Stimulated activated naive CD4-positive, alpha-beta T cell treated with Interleukin-2 at 50 U/mL for 16 hours (primary cell): ENCODE data around the gene CXCR5.
"Not testable (repeated sequence)": the region's sequence is repeated elsewhere in the genome, so short reads cannot be mapped to it uniquely, and the experiment has no call there.

Source experiments
- DNase-seq: peaks from one replicate; lab custom pipeline; 2025; lab: John Stamatoyannopoulos, UW

The CXCR5 gene, protein sequence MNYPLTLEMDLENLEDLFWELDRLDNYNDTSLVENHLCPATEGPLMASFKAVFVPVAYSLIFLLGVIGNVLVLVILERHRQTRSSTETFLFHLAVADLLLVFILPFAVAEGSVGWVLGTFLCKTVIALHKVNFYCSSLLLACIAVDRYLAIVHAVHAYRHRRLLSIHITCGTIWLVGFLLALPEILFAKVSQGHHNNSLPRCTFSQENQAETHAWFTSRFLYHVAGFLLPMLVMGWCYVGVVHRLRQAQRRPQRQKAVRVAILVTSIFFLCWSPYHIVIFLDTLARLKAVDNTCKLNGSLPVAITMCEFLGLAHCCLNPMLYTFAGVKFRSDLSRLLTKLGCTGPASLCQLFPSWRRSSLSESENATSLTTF

DNA sequence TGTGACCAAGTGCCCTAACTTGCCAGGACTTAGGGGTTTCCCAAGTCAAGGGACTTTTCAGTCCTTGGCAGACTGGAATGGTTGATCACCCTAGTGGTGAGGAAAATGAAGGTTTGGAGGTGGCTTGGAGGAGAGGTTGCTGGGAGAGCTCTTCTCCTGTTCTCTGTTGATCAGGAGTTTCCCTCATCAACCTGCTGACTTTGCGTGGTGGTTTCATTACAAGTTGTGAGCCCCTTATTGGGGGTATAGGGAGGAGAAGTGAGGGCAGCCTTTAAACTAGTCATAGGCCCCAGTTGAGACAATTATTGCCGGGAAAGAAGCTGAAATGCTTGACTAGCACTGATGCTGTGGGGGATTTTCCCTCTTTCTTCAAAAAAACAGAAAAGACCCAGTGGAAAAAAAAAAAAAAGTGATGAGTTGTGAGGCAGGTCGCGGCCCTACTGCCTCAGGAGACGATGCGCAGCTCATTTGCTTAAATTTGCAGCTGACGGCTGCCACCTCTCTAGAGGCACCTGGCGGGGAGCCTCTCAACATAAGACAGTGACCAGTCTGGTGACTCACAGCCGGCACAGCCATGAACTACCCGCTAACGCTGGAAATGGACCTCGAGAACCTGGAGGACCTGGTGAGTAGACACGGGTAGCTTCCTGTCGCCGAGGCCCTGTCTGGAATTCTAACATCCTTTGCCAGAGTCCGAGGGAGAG, at the start of gene CXCR5:
Gene CXCR5, plus strand, starts transcription at position 525 of the 704 bp plus-strand sequence. Its CDS starts 50 bp downstream, at position 575.
- peak; percentile 39 for DNase-seq

DNA sequence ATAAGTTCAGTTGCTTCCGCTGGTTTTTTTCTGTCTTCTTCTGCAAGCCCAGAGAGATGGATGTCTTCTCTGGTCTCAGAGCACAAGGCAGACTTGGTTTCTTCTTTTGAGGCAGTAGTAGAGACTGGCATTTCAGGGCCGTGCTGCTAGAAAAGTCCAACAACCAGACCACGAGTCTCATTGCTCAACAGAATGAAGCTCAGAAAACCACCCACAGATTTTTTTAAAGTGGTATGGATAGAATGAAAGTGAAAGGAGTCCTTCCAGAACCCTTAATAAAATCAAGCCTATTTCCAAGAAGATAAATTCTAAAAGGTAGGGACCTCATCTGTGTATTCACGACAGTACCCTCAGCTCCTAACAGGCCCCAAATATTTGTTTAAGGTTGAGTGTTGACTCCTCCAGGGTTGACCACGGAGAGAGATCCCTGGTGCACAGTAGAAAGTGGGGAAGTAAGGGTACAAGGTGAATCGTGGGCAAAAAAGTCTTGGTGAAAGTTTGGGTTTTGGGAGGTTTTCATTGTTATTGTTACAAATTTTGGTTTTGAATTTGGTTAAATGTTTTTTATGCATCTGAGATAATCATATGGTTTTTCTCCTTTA, 49.2 kb upstream of the CXCR5 start:
- DNase-seq = no peak

DNA sequence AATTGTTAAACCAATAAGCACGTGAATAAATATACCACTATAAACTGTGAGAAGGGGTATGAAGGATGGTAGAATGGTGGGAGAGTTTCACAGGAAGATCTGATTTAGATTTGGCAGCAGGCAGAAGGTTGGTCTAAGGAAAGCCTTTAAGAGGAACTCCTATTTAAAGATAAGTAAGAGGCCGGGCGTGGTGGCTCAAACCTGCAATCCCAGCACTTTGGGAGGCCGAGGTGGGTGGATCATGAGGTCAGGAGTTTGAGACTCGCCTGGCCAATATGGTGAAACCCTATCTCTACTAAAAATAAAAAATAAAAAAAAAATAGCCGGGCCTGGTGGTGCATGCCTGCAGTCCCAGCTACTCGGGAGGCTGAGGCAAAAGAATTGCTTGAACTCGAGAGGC, 45.8 kb upstream of the CXCR5 start:
- DNase-seq = no peak

DNA sequence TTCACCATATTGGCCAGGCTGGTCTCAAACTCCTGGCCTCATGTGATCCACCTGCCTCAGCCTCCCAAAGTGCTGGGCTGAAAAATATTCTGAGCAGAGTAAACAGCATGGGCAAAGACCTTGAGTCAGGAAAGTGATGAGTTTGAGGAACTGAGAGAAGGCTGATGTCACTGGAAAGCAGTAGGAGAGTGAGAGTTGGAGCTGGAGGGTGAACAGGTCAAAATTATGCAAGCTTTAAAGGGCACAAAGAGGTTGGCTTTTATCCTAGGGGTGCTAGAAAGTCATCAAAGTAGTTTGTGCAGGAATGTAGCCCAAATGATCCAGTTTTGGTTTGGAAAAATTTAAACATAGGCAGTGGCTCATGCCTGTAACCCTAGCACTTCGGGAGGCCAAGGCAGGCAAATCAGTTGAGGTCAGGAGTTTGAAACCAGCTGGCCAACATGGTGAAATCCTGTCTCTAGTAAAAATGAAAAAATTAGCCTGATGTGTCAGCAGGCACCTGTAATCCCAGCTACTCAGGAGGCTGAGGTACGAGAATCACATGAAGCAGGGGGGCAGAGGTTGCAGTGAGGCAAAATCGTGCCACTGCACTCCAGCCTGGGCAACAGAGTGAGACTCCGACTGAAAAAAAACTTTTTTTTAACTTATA, 44.7 kb upstream of the CXCR5 start:
- DNase-seq = no peak

DNA sequence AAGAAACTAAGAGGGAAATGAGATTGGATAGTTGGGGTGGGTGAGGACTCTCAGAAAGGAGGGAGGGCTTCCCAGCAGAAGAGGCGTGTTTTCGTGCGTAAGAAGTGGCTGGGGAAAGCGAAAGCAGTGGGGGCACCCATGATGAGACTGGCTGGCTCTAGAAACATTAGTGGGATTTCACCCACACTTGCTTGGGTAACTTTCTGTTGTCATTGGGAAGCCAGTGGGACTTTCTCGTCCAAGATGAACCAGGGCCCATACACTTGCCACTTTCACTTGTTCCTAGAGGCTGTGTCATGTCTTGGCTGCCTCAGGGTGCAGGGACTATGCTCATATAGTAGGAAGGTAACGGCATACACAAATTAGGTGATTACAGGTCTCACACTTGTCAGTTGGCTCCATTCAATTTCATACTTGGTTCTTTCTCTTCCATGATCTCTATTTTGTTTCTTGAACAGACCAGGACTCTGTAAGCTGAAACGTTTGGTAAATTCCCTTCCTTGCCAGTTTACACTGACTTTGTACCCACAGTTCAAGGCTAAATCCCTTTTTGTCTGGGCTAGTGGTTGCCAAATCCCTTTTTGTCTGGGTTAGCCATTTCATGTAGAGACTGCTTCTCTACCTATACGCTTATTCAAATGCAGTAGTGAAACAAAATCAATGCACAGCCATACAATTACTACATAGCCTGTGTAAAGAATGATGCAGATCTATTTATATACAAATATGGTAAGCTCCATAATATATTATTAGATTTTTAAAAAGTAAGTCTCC, 42.0 kb upstream of the CXCR5 start:
- peak; percentile 65 for DNase-seq

DNA sequence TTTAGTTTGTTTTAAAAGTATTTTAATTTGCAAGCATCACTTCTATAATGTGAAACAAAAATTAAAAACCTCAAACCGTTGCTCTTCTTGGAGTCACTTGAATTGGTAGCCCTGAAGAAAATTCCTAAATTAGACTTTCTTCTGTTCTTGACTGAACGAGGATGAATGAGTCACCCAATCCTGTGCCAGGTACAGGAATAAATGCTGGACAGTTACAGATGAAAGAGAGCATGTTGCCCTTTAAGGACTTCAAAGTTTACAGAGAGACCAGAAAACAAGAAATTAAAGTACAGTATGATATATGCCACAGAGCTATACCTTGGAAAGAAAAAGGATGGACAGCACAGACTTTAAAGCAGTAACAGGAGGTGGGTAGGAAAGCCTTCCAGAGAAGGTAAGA, 41.3 kb upstream of the CXCR5 start:
- no peak for DNase-seq

DNA sequence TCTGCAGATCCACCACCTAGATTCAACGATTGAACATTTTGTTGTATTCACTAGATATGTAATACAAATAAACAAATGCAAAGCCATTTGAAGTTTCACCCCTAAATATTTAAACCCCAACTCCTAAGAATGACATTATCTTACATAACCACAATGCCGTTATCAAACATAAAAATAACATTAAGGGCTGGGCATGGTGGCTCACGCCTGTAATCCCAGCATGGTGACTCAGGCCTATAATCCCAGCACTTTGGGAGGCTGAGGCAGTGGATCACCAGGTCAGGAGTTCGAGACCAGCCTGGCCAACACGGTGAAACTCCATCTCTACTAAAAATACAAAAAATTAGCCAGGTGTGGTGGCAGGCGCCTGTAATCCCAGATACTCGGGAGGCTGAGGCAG, 40.8 kb upstream of the CXCR5 start:
- not testable (repeated sequence) for DNase-seq

DNA sequence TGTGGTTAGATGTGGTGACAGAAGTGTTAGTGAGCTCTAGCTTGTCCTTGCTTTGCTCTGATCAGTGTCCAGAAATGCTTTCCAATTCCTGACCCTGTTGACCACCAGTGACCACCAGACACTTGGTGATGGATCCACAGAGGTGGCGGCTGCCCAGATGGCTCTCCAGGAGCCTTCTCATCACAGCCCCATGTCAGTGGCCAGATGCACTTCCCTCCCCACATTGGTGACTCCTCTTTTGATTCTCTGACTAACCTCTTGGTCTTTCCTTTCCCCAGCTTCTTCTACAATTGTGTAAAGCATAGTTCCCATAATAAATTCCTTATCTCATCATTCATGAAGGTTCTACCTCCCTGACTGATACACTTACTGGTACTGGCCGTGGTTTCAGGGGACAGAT, 40.1 kb upstream of the CXCR5 start:
- no peak for DNase-seq

DNA sequence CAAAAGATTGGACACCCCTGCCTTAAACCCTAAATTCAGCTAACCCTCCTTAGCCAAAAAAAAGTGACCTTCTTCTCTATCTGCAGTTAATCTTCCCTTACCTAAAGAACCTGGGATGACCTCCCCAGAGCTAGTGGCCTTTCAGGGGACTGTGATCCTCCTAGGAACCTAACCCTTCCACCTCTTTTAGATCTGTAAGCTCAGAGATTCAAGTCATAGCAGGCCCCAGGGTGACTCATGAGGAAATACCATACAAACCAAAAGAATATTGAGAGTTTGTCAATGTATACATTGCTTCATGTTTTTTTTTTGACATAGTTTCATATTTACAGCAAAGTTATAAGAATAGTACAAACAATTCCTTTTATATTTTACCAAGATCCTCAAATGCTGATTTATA, 38.3 kb upstream of the CXCR5 start:
- no peak for DNase-seq

DNA sequence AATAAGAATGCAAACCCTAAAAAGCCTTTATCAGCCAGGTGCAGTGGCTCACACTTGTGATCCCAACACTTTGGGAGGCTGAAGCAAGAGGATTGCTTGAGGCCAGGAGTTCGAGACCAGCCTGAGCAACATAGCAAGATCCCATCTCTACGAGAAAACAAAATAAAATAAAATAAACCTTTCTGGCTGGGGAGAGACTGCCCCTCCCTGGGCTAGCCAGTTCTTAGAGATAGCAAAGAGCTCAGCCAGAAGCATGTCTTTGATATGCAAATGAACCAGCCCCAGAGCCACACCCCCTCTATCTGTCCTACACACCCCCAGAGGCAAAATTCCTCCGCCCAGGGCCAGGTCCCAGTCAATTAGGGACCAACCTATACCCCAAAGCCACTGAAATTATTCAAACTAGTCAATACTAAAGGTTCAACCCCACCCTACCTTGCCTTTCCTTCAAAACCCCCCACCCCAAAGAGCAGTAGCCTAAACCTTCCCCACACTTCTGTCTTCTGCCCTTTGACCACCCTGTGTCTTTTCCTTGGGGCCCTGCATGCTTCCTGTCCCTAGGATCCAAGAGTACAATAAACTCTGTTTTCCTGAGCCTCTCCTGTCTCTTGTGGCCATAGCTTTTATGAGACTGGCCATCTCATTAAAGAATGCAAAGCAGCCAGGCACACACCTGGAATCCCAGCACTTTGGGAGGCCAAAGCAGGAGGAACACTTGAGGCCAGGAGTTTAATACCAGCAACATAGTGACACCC, 37.3 kb upstream of the CXCR5 start:
- no peak for DNase-seq

DNA sequence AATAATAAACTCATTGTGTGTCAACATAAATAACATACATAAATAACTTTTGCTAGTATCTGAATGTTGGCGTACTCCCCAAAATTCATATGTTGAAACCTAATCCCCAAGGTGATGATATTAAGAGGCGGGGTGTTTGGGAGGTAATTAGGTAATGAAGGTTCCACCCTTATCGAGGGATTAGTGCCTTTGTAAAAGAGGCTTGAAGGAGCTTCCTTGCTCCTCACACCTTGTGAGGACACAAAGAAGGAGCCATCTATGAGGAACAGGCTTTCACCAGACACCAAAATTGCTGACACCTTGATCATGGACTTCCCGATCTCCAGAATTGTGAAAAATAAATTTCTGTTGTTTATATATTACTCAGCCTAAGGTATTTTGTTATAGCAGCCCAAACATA, 33.9 kb upstream of the CXCR5 start:
- DNase-seq = no peak

DNA sequence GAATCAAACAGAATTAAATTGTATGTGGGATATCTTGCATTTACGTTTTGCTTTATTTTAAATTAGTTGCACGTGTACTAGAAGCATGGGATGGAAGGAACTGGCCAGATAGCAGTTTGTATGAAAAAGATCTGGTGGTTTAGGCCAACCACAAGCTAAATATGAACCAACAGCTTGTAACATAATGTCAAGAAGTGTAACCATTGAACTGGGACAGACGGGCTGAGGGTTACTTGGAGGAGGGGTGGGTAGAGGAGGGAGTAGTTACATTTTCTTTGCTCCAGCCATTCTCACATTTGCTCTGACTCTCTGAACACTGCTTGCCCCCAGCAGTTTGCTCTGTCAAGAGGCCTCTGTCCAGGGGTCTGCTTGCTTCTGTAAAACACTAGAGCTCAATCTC, 31.7 kb upstream of the CXCR5 start:
- no peak for DNase-seq

DNA sequence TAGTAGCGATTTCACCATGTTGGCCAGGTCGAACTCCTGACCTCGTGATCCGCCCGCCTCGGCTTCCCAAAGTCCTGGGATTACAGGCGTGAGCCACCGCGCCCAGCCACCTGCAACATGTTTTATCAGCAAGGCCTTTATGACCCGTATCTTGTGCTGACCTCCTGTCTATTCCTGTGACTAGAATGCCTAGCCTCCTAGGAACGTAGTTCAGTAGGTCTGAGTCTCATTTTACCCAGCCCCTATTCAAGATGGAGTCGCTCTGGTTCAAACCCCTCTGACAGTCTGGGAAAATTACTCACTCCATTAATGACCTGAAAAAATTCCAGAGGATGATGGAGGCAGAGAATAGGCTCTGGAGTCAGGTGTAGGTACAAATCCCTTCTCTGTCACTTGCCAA, 30.0 kb upstream of the CXCR5 start:
- no peak for DNase-seq

DNA sequence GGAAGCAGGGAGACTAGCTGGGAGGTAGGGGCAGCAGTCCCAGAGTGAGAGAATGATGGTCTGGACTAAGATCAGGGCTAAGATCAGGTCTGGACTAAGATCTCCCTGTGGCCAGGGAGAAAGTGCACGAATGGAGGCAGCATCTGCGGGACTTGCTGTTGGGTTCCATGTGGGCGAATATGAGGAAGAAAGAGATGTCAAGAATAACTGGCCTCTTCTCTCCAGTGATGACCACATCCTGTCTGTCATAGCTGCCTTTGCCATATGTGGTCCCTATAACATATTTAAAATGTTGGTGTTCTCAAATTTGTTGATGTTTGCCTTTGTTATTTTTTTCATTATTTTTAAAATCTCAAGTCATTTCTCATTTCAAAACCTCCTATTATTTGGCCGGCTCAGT, 27.4 kb upstream of the CXCR5 start:
- no peak for DNase-seq

DNA sequence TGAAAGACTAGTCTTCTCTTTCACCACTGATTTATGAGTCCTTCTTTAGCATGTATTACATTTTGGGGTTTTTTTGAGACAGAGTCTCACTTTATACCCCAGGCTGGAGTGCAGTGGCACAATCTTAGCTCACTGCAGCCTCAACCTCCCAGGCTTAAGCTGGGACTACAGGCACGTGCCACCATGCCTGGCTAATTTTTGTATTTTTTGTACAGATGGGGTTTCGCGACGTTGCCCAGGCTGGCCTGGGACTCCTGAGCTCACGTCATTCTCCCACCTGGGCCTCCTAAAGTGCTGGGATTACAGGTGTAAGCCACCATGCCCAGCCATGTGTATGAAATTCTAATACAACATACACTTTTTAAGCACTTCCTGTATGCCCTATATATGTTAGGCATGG, 26.3 kb upstream of the CXCR5 start:
- no peak for DNase-seq

DNA sequence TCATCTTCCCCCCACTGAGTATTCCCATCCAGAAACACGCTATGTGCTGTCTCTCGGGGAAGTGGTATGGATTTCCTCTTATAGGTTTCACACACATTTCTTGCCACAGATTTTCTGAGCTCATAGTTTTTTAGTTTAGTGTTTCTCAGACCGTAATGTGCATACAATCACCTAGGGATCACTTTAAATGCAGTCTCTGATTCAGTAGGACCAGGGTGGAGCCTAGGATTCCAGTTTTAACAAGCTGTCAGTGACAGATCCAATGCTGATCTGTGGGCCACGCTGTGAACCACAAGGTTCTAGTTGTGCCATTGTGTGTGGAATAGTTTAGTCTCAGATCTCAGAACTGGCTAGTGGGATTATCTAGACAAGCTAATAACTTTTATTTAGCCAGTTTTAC, 23.7 kb upstream of the CXCR5 start:
- DNase-seq = no peak

DNA sequence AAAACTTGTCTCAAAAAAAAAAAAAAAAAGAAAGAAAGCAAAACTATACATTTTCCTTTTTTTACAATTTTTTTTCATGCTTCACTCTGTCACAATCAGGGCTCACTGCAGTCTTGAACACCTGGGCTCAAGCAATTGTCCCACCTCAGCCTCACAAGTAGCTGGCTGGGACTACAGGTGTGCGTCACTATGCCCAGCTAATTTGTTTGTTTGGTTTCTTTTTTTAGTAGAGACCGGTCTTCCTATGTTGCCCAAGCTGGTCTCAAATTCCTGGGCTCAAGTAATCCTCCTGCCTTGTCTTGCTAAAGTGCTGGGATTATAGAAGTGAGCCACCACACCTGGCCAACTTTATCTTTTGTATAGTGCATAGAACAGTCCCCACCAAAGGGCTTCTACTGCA, 15.0 kb upstream of the CXCR5 start:
- no peak for DNase-seq

DNA sequence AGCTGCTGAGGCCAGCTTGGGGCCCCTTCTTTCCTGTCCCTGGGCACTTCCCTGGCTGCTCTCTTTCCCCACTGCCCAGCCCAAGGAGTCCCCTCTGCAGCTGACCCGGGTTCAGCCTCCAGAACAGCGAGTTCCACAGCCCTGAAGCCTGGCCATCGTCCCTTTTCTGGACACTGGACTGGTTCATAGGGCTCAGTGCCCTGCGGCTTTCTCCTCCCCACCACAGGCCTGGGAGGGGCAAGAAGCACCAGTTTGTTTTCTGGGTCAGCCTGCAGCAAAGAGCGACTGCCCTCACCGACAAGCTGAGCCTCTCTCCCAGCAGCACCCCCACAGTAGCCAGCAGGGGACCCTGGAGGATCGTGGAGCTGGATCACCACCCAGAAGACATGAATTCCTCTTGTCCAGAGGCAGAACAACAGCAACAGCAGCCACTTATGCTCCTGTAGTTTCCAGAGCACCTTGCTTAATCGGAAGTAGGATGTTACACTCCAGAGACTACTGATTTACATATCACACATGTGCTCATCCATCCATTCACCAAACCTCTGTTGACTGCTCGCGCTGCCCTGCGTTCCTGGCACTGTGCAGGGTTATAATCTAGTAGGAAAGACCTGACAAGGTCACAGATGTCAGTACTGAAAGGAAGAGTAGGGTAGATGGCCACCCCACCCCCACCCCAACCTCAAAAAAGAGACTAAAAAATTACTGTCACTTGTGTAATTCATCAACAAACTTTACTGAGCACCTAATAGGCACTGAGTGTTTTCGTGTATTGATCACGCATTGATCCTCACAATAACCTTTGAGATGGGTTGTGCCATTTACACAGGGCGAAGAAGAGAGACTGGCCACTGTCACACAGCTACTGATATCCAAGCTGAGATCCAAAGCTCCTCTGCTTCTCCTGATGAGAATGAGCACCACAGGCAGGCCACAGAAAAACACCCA, 13.0 kb upstream of the CXCR5 start:
- DNase-seq = no peak

DNA sequence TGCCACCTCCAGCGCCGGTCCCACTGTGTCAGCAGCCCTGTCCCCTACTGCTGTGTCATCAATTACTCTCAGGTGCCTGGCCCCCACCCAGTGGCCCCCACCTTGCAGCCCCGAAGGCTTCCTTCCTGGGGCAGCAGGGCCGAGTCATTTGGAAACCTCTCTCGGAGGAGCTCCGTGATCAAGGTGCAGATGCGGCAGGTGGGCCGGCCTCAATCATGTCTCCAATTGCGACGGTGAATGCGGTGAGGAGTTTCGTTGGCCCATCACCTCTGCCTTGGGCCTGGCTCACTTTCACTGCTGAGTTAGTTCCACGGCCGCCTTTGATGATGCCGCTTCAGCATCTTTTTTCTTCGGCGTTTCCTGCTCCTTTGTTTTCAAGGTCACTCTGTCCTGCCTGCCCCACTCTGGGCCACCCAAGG, 11.3 kb upstream of the CXCR5 start:
- DNase-seq = peak; percentile 62

DNA sequence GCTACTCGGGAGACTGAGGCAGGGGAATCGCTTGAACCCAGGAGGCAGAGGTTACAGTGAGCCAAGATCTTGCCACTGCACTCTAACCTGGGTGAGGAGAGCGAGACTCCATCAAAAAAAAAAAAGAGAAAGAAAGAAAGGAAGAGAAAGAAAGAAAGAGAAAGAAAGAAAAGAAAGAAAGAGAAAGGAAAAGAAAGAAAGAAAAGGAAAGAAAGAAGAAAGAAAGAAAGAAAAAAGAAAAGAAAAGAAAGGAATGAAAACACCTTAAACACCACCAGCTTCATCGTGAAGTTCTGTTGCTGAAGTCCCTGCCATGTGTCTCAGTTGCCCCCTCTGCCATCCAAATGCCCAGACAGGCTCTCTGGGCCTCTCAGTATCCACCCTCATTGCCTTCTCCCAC, 9.9 kb upstream of the CXCR5 start:
- no peak for DNase-seq
